Measurements from ENCODE around the gene FURIN.
"Not testable (repeated sequence)": the region's sequence is repeated elsewhere in the genome, so short reads cannot be mapped to it uniquely, and the experiment has no call there.

FURIN gene

GRCh38 chr15:90911302-90911623, 42.9 kb downstream of the FURIN start:
- in situ Hi-C loops (cut with MboI; ENCODE audit: low sequenced_read_pairs): no loop called here

DNA sequence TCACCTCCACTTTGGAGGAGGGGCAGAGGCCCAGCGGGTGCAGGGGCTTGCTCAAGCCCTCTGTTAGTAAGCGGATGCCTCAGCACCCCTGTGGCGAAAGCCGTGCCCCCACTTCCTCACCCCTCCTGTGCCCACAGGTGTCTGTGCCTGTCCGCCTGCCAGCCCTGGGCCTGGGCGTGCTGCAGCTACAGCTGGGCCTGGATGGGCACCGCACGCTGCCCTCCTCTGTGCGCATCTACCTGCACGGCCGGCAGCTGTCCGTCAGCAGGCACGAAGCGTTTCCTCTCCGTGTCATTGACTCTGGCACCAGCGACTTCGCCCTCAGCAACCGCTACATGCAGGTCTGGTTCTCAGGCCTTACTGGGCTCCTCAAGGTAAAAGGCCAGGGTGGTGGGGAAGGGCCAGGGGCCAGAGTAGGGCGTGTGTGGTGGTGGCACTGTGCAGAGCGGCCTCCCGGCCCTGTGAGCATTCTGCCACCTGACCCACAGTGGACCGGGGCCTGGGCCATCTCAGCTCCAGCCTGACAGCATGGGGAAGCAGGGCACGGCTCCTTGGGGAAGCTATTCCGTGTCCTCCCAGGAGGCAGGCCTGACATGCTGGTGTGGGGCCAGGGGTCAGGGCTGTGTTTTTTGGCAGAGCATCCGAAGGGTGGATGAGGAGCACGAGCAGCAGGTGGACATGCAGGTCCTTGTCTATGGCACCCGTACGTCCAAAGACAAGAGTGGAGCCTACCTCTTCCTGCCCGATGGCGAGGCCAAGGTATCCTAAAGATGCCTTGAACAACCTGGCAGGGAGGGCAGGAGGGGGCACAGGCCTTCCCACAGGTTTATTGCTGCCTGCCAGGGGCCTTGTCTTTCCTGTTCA, 43.8 kb downstream of the FURIN start:
- in situ Hi-C loops (cut with MboI; ENCODE audit: low sequenced_read_pairs): no loop called here

GRCh38 chr15:90912770-90913075, 44.3 kb downstream of the FURIN start:
- in situ Hi-C loops (cut with MboI; ENCODE audit: low sequenced_read_pairs): no loop called here

DNA sequence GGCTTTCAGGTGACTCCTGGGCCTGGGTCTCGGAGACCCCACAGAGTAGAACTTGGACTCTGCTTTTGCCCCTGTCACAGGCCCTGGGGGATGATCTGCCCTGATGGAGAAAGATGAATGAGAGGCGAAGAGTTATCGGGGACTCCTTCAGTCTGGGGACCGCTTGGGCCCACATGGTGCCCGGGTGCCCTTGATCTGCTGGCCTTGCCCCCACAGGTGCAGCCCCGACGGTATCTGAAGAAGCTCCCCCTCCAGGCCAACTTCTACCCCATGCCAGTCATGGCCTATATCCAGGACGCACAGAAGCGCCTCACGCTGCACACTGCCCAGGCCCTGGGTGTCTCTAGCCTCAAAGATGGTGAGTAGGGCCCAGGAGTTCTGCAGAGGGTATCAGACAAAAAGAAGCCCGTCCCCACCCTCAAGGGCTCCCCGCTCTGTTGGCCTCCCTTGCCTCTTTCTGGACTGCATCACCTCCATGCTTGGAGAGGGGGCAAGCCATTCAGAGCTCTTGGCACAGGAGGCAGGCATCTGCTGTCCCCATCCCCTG, 45.1 kb downstream of the FURIN start:
- in situ Hi-C loops (cut with MboI; ENCODE audit: low sequenced_read_pairs): no loop called here

- in situ Hi-C loops (cut with MboI; ENCODE audit: low sequenced_read_pairs): no loop called here
Observed at GRCh38 chr15:90914305-90915080, 46.1 kb downstream of the FURIN start.

DNA sequence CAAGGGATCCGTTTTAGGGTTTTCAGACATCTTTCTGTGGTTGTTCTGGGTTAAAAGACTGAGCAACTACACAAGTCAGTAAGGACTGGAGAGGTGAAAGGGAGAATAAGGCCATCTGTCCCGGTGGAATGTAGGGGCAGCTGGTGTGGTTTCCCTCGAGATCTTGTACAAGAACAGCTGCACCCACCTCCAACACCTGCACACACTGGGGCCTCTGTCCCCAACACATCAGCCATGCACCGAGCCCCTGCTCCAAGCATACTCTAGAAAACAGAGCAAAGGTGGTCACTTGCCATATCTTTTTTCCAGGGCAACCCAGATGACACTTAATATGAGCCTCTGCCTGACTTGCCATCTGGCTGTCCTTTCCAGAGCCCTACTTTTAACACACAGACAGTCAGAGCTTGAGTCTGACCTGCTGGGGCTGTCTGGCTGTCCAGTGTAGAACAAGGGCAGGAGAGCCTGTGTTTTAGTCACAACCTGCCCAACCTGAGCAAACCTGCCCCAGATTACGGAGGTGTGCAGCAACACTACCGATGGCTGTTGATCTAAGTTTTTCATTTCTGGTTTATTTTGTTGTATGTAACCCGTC, 46.9 kb downstream of the FURIN start:
- in situ Hi-C loops (cut with MboI; ENCODE audit: low sequenced_read_pairs): no loop called here

DNA sequence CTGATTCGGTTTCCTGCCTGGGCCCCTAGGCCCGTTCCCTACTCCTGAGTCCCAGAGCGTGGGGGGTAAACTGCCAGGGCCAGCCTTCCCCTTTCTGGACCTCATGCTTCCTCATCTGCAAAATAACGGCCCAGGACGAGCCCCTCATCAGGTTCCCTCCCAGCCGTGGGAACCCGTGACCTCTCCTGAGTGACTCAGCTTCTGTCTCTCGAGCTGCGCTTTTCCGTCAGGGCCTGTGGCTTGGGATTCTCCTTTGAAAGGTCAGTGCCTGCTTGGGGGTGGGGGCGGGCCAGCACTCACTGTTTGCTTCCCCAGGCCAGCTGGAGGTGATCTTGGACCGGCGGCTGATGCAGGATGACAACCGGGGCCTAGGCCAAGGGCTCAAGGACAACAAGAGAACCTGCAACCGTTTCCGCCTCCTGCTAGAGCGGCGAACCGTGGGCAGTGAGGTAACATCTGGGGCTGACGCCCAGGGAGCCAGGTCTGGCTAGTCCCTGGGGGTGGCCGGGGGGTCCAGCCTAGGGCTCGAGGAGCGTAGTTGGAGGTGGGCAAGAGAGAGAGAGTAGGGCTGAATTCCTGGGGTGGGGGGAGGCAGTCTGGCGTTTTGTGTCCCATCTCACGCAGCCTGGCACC, 47.5 kb downstream of the FURIN start:
- in situ Hi-C loops (cut with MboI; ENCODE audit: low sequenced_read_pairs): no loop called here

DNA sequence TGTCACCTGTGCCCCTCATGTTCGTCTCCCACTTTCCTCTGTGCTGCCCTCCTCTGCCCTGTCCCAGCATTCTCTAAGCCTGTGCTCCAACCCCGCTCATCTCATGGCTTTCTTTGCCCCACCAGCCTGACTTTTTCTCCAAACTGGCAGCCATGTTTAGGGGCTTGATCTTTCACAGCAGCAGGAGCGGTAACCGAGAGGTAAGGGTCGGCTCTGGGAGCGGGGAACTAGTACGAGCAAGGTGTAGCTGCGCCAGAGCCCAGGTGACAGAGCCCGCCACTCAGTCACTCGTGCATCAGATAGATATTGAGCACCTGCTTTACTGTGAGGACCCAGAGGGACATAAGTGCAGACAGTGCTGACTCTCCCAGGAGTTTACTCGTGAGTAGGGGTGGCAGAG, 48.1 kb downstream of the FURIN start:
- in situ Hi-C loops (cut with MboI; ENCODE audit: low sequenced_read_pairs): no loop called here

- in situ Hi-C loops (cut with MboI; ENCODE audit: low sequenced_read_pairs): no loop called here
Observed at GRCh38 chr15:90917569-90917968, 49.2 kb downstream of the FURIN start.

- in situ Hi-C loops (cut with MboI; ENCODE audit: low sequenced_read_pairs): no loop called here
Observed at GRCh38 chr15:90918034-90918788, 49.8 kb downstream of the FURIN start.

DNA sequence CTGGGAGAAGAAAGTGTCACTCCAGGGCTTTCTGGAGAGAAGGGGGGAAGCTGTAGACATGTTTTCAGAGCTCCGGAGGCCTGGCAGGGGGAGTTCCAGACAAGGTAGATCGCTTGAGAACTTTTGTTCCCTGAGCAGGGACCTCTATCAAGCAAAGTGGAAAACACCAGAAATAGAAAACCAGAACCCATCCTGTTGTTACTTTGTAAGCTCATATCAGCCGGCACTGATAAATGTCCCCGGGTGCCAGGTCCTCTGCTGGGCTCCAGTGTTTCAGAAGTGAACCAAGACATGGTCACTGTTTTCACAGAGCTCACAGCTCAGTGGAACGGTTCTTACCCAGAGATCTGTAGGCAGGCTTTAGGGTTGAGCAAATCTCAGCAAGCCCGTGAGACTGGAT, 50.4 kb downstream of the FURIN start:
- in situ Hi-C loops (cut with MboI; ENCODE audit: low sequenced_read_pairs): no loop called here

DNA sequence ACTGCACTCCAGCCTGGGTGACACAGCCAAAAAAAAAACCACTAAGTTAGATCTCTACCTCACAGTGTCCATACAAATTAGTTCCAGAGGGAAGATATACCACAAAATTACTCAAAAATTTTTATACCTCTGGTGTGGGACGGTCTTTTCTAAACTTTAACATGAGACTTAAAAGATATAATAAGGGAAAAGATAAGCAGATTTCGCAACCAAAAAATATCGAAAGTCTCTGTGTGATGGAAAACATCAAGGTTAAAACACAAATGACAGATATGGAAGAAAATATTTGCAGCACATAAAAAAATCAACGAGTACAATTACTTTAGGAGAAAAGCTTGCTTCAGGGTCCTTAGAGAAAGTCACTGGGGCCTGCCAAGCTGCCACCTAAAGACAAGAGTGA, 53.5 kb downstream of the FURIN start:
- in situ Hi-C loops (cut with MboI; ENCODE audit: low sequenced_read_pairs): no loop called here

GRCh38 chr15:90922712-90923322, 54.4 kb downstream of the FURIN start:
- in situ Hi-C loops (cut with MboI; ENCODE audit: low sequenced_read_pairs): not testable (repeated sequence)

- in situ Hi-C loops (cut with MboI; ENCODE audit: low sequenced_read_pairs): no loop called here
Observed at GRCh38 chr15:90924375-90924774, 56.0 kb downstream of the FURIN start.

DNA sequence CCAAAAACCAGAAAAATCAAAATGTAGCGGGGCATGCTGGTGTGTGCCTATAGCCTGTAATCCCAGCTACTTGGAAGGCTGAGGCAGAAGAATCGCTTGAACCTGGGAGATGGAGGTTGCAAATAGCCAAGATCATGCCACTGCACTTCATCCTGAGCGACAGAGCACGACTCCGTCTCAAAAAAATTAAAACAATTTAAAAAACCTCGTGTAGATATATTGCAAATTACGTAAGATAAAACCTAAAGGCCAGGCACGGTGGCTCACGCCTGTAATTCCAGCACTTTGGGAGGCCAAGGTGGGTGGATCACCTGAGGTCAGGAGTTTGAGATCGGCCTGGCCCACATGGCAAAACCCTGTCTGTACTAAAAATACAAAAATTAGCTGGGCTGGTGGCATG, 58.4 kb downstream of the FURIN start:
- in situ Hi-C loops (cut with MboI; ENCODE audit: low sequenced_read_pairs): not testable (repeated sequence)

DNA sequence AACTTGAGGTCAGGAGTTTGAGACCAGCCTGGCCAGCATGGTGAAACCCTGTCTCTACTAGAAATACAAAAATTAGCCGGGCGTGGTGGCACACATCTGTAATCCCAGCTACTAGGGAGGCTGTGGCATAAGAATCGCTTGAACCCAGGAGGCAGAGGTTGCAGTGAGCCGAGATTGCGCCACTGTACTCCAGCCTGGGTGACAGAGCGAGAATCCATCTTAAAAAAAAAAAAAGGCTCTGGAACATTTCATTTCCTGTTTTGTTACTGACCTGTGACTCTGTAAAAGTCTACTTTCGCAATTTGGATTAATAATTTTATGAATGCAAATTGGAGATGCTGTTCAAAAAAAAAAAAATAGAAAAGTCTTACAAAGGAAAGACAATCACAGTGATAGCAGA, 59.7 kb downstream of the FURIN start:
- in situ Hi-C loops (cut with MboI; ENCODE audit: low sequenced_read_pairs): not testable (repeated sequence)

DNA sequence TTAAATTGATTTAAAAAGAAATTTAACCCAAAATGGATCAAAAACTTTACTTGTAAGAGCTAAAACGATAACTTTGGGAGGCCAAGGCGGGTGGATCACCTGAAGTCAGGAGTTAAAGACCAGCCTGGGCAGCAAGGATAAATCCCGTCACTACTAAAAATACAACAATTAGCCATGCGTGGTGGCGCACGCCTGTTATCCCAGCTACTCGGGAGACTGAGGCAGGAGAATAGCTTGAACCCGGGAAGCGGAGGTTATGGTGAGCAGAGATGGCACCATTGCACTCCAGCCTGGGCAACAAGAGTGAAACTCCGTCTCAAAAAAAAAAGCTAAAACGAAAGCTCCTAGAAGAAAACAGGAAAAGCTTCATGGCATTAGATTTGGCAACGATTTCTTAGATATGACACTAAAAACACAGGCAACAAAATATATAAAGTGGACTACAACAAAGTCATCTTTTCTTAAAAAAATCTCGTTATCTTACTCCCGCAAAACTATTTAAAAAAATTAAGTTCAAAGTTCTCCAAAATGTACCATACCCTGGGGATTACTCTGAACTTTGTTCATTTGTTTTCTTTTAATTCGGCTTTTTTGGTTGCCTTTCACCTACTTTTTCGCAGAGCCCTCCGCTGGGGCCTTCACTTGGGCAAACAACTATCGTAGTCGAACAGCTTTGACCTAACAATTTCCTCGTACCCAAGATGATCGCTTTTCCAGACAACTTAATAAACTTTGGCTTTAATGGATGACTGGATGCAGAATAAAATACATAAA, 61.0 kb downstream of the FURIN start:
- in situ Hi-C loops (cut with MboI; ENCODE audit: low sequenced_read_pairs): no loop called here

DNA sequence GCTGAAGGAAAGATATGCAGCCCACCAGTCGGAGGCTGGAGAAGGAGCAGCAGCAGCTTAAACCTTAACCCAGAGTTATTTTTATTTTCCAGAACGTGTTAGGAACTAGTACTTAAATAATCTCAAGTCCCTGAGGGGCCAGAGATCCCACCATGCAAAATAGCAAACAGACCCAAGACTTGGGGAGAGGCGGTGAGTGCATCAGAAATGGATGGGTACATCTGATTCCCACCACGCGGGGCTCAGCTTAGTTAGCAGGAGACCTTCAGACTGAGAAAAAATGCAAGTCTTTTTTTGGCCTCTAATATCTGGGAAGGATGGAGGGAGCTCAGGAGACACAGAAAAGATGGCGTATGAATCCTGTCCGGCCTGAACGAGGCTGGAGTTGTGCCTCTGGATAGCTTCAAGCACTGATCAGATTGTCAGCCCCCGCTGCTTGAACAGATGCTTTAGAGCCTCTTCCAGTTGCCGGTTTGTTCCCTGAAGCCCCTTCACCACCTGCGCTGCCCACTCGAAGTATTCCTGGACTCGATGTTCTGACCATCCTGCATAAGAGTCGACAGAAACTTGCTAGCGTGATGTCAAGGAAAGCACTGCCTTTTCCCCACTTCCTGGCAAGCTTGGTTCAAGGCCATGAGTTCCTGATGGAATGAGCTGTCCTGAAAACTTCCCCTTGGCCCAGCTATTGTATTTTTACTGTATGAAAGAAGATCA, 62.6 kb downstream of the FURIN start:
- in situ Hi-C loops (cut with MboI; ENCODE audit: low sequenced_read_pairs): no loop called here

GRCh38 chr15:90931575-90931827, 63.1 kb downstream of the FURIN start:
- in situ Hi-C loops (cut with MboI; ENCODE audit: low sequenced_read_pairs): no loop called here
